Ishikawa (cell line): ENCODE measurements around the gene TXK.

Experiments
- CEBPB ChIP-seq: IDR thresholded peaks from 2 replicates; pipeline ENCODE4 v1.6.1; 2012
- CREB1 ChIP-seq: IDR thresholded peaks from 2 replicates; pipeline ENCODE4 v1.6.1; 2012; ENCODE audit warnings: low read depth
- EGR1 ChIP-seq: IDR thresholded peaks from 2 replicates; pipeline ENCODE4 v1.6.1; 2012
- EP300 ChIP-seq: IDR thresholded peaks from 2 replicates; pipeline ENCODE4 v1.6.1; 2012; ENCODE audit warnings: borderline replicate concordance
- FOXM1 ChIP-seq: IDR thresholded peaks from 2 replicates; pipeline ENCODE4 v1.6.1; 2012; ENCODE audit warnings: low read depth, borderline replicate concordance
- MAX ChIP-seq: IDR thresholded peaks from 2 replicates; pipeline ENCODE4 v1.6.1; 2012
- NFIC ChIP-seq: IDR thresholded peaks from 2 replicates; pipeline ENCODE4 v1.6.1; 2012
- RAD21 ChIP-seq: IDR thresholded peaks from 2 replicates; pipeline ENCODE4 v1.6.1; 2012; ENCODE audit warnings: low read depth
- REST ChIP-seq: IDR thresholded peaks from 2 replicates; pipeline ENCODE4 v1.6.1; 2012; ENCODE audit warnings: low read depth, mild to moderate bottlenecking
- TAF1 ChIP-seq: IDR thresholded peaks from 2 replicates; pipeline ENCODE4 v1.6.1; 2012; ENCODE audit warnings: low read depth, mild to moderate bottlenecking
- TCF12 ChIP-seq: IDR thresholded peaks from 2 replicates; pipeline ENCODE4 v1.6.1; 2012; ENCODE audit warnings: low read depth
- TEAD4 ChIP-seq: IDR thresholded peaks from 2 replicates; pipeline ENCODE4 v1.6.1; 2012
- USF1 ChIP-seq: IDR thresholded peaks from 2 replicates; pipeline ENCODE4 v1.6.1; 2012
- YY1 ChIP-seq: IDR thresholded peaks from 2 replicates; pipeline ENCODE4 v1.6.1; 2012; ENCODE audit warnings: low read depth

GRCh38 chr4:48156423-48156822 is 22.4 kb upstream of the TXK start:
- TF ChIP-seq RAD21, result no peak
- no peak for TF ChIP-seq YY1
- no peak for TF ChIP-seq MAX
- TF ChIP-seq EP300, result no peak
- TF ChIP-seq TAF1, result no peak
- no peak for TF ChIP-seq FOXM1
- TF ChIP-seq TCF12, result no peak
- no peak for TF ChIP-seq NFIC
- no peak for TF ChIP-seq REST
- no peak for TF ChIP-seq EGR1
- no peak for TF ChIP-seq CEBPB
- no peak for TF ChIP-seq USF1
- no peak for TF ChIP-seq CREB1
- TF ChIP-seq TEAD4, result no peak
